ENCODE measurements around the gene ANKRD2. TPM values are rescaled to one million over a fixed set of nuclear protein-coding genes. Genes with fewer than 3 reads are reported as not detected.
A peak's percentile ranks its signal among the peaks of the same experiment; 100 is the strongest.

The ANKRD2 gene
- total RNA-seq, 6 experiments from 2014 or later = 0.28 to 0.81 (median 0.50) TPM; not detected in 2

- no peak for ATAC-seq
- intact Hi-C loops (cut with DNase I) = no loop called here
- no peak overlapping the region for H3K4me3 ChIP-seq
- H3K4me1 ChIP-seq = no peaks in the 10 kb centered on the region
- TF ChIP-seq, protein P1, sequence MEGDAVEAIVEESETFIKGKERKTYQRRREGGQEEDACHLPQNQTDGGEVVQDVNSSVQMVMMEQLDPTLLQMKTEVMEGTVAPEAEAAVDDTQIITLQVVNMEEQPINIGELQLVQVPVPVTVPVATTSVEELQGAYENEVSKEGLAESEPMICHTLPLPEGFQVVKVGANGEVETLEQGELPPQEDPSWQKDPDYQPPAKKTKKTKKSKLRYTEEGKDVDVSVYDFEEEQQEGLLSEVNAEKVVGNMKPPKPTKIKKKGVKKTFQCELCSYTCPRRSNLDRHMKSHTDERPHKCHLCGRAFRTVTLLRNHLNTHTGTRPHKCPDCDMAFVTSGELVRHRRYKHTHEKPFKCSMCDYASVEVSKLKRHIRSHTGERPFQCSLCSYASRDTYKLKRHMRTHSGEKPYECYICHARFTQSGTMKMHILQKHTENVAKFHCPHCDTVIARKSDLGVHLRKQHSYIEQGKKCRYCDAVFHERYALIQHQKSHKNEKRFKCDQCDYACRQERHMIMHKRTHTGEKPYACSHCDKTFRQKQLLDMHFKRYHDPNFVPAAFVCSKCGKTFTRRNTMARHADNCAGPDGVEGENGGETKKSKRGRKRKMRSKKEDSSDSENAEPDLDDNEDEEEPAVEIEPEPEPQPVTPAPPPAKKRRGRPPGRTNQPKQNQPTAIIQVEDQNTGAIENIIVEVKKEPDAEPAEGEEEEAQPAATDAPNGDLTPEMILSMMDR (IDR thresholded peaks at IDR 0.05) = no peak
- no peak for TF ChIP-seq POLR2A (IDR thresholded peaks at IDR 0.05)
- DNase-seq = no peak
- H3K9me3 ChIP-seq = no peaks in the 10 kb centered on the region
- no peaks in the 10 kb centered on the region for H3K27me3 ChIP-seq
- no peaks in the 10 kb centered on the region for H3K36me3 ChIP-seq
- no peak overlapping the region for H3K27ac ChIP-seq
Measured at GRCh38 chr10:97631098-97631497, 58.5 kb downstream of the ANKRD2 start.

DNA sequence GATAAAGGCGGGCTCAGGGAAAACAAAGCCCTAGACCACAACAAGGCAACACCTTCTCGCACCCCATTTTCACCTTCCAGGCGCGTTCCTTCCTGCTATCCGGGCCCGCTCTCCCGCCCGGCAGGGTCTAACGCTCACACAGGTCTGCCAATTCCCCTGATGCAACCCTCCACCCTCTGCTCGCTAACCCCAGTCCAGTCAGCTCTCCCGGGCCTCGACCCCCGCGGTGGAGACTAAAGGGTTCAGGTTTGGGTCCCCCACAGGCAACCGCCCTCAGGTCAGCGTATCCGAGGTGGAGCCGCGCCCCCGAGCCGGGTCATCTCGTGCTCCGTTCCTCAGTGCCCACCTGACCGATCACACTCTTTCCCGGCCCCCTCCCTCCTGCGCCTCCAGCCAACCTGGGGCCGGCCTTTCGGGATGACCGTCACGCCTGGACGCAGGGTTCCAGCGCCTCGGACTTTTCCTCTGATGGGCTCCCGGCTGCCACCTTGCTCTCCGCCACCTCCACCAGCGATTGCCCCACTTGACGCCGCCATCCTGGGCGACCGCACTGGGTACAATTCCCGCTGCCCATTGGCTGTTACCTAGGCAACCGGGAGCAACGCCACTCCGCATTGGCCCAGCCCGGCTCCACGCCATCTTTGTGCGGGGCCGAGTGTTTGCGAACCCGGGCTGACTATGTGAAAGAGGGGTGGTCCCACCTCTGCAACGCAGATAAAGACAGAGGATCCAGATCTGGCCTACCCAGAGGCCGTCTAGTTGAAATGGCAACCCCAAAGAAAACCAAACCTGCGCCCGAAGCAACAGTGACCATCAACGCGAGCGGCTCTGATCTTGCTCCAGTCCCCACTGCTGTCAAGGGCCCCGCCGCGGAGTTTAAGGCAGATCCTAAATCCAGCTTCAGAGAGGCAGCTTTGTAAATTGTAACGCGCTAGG is 60.6 kb downstream of the ANKRD2 start, which contains the start of gene MORN4:
TSS of gene MORN4 (minus strand) at position 552 of the 936 bp plus-strand sequence. CDS start 13,847 bp downstream, outside the sequence.
- intact Hi-C loops (cut with DNase I) = no loop called here
- Histone ChIP-seq H3K4me1 (no peaks in the 10 kb centered on the region), H3K9me3 (no peaks in the 10 kb centered on the region), H3K27ac (no peak within 1 kb of the TSS), H3K36me3 (no peaks in the 10 kb centered on the region), H3K4me3 (peak within 1 kb of the TSS; percentile 66 to 71 (median 67)), H3K27me3 (no peaks in the 10 kb centered on the region)
- whole genome bisulfite sequencing (ENCODE audit: insufficient coverage, low coverage, low lambda C conversion rate, missing lambda C conversion rate) = under 1% methylated on average over 47 of the region's 62 CpGs
- DNase-seq = peak; percentile 92 to 95 (median 92)
- peak; percentile 98 to 100 (median 100) for ATAC-seq
- TF ChIP-seq, protein P1 (IDR thresholded peaks at IDR 0.05) = no peak
- TF ChIP-seq POLR2A (IDR thresholded peaks at IDR 0.05) = no peak

Other genes with a start within 250 kb of the ANKRD2 start
- 10 to 100 TPM in 2 of 6 experiments, 1 to 10 TPM in 4; 8.3 to 11.4 (median 9.7) TPM for gene FRAT2, start 238.1 kb upstream of the ANKRD2 start, total RNA-seq
- 10 to 100 TPM in 3 of 6 experiments, 1 to 10 TPM in 3; 6.7 to 23.2 (median 10.2) TPM for gene RRP12, start 171.4 kb upstream of the ANKRD2 start, total RNA-seq
- gene PGAM1, start 146.6 kb upstream of the ANKRD2 start, total RNA-seq = 100 to 1,000 TPM; 100 to 228 (median 162) TPM
- 10 to 100 TPM in 5 of 6 experiments, 1 to 10 TPM in 1; 9.2 to 19.1 (median 11.8) TPM for gene EXOSC1, start 126.8 kb upstream of the ANKRD2 start, total RNA-seq
- gene ZDHHC16, start 126.6 kb upstream of the ANKRD2 start, total RNA-seq = 10 to 100 TPM; 15.8 to 27.0 (median 22.8) TPM
- 10 to 100 TPM; 18.7 to 40.7 (median 20.3) TPM for gene MMS19, start 74.4 kb upstream of the ANKRD2 start, total RNA-seq
- gene UBTD1, start 73.9 kb upstream of the ANKRD2 start, total RNA-seq = 1 to 10 TPM; 5.4 to 8.8 (median 7.0) TPM
- gene HOGA1, start 11.6 kb downstream of the ANKRD2 start, total RNA-seq = 10 to 100 TPM; 16.8 to 92.9 (median 36.5) TPM
- gene C10orf62, start 16.9 kb downstream of the ANKRD2 start, total RNA-seq = 1 to 10 TPM in 5 of 6 experiments, not detected in 1; 1.2 to 4.1 (median 2.2) TPM
- 1 to 10 TPM in 4 of 6 experiments, under 1 TPM in 2; 0.69 to 3.9 (median 1.6) TPM for gene MORN4, start 60.7 kb downstream of the ANKRD2 start, total RNA-seq
- gene PI4K2A, start 67.9 kb downstream of the ANKRD2 start, total RNA-seq = 10 to 100 TPM in 3 of 6 experiments, 1 to 10 TPM in 3; 6.2 to 18.1 (median 11.4) TPM
- gene AVPI1, start 114.5 kb downstream of the ANKRD2 start, total RNA-seq = 10 to 100 TPM; 10.3 to 27.0 (median 20.2) TPM
- gene MARVELD1, start 141.0 kb downstream of the ANKRD2 start, total RNA-seq = 1 to 10 TPM; 1.5 to 3.1 (median 2.3) TPM
- gene ZFYVE27, start 164.3 kb downstream of the ANKRD2 start, total RNA-seq = 10 to 100 TPM in 5 of 6 experiments, 1 to 10 TPM in 1; 9.2 to 19.3 (median 12.6) TPM
- 1 to 10 TPM; 1.6 to 6.6 (median 4.5) TPM for gene SFRP5, start 199.2 kb downstream of the ANKRD2 start, total RNA-seq

Data from right lobe of liver (tissue), 6 donors.